Tibial nerve (tissue), 4 donors: Measurements from ENCODE around the gene PRMT3. TPM values are rescaled to one million over a fixed set of nuclear protein-coding genes. Genes with fewer than 3 reads are reported as not detected.
A peak's percentile ranks its signal among the peaks of the same experiment; 100 is the strongest.
"Not testable (repeated sequence)": the region's sequence is repeated elsewhere in the genome, so short reads cannot be mapped to it uniquely, and the experiment has no call there.

Experiments used
- DNase-seq, 2 donors: peaks; one replicate each; pipeline ENCODE4 v3.0.0-alpha.2; 2019; ENCODE audit warnings: low spot score in 2 of 2
- H3K27ac ChIP-seq, 4 donors: fragments of 200-600 bp; sonication (generic) in 3 of 4; one replicate each; pipeline ENCODE4 v1.5.1; 2017 to 2019; ENCODE audit warnings: mild to moderate bottlenecking in 1 of 4
- H3K27me3 ChIP-seq, 2 donors: fragments of 200-600 bp; sonication (generic) in 1 of 2; one replicate each; pipeline versions ENCODE4 v1.5.1 to v1.6.0; 2017 to 2019
- H3K36me3 ChIP-seq, 3 donors: fragments of 200-600 bp; sonication (generic); one replicate each; pipeline ENCODE4 v1.5.1; 2018 to 2019
- H3K4me1 ChIP-seq, 4 donors: fragments of 200-600 bp; sonication (generic) in 3 of 4; one replicate each; pipeline ENCODE4 v1.5.1; 2017 to 2019
- H3K4me3 ChIP-seq, 4 donors: fragments of 200-600 bp; sonication (generic) in 3 of 4; one replicate each; pipeline ENCODE4 v1.5.1; 2017 to 2019; ENCODE audit warnings: mild to moderate bottlenecking in 1 of 4, moderate library complexity in 1 of 4
- H3K9me3 ChIP-seq, 4 donors: fragments of 200-600 bp; sonication (generic) in 3 of 4; one replicate each; pipeline ENCODE4 v1.5.1; 2017 to 2019
- CTCF ChIP-seq, 5 experiments: fragments of 200-600 bp in 3 of 5; fragments of 450-650 bp in 2 of 5; sonication (generic) in 3 of 5; IDR thresholded peaks; one replicate each; pipeline ENCODE4 v1.5.1; 2016 to 2019; ENCODE audit warnings: antibody characterized with exemption in 5 of 5, mild to moderate bottlenecking in 3 of 5, moderate library complexity in 2 of 5
- EP300 ChIP-seq, 2 donors: sonication (generic); formaldehyde crosslinking; IDR thresholded peaks; one replicate each; pipeline ENCODE4 v1.6.1; 2017; ENCODE audit warnings: antibody characterized with exemption in 2 of 2, mild to moderate bottlenecking in 1 of 2
- POLR2A ChIP-seq, 2 donors: fragments of 450-650 bp; IDR thresholded peaks; one replicate each; pipeline ENCODE4 v1.6.1; 2017; ENCODE audit warnings: antibody characterized with exemption in 2 of 2, mild to moderate bottlenecking in 2 of 2, moderate library complexity in 2 of 2
- WGBS, 2 donors: methylation state at CpG; one replicate each; pipeline ENCODE4 v1.1.5; 2018; 5-methylcytosine and 5-hydroxymethylcytosine counted together
- total RNA-seq, 4 donors: library from RNA; depleted of rRNA; stranded (reverse); fragments of >200 nt; gene quantifications; one replicate each; pipeline ENCODE4 v1.1.0, GENCODE V29; 2016

Gene PRMT3
- total RNA-seq, 4 donors from 2014 or later, result 17.8 to 29.4 (median 22.1) TPM

GRCh38 chr11:20374741-20375300 is 12.7 kb upstream of the PRMT3 start:
- Histone ChIP-seq H3K4me1 (peaks cover 0 to 10% (median 4%) of the 10 kb centered on the region in 4 donors), H3K27ac (peak overlapping the region in 2 of 4 donors; percentile 78 to 87), H3K36me3 (peaks cover 0 to 60% (median 11%) of the 10 kb centered on the region in 3 donors), H3K9me3 (no peaks in the 10 kb centered on the region), H3K4me3 (no peak overlapping the region), H3K27me3 (no peaks in the 10 kb centered on the region)
- no peak for DNase-seq
- 66 to 70% methylated on average over 9 of the region's 9 CpGs for WGBS, 2 donors
- no peak for TF ChIP-seq CTCF (IDR thresholded peaks at IDR 0.05)
- TF ChIP-seq EP300 (IDR thresholded peaks at IDR 0.05), result peak in 1 of 2 donors; percentile 29

GRCh38 chr11:20376162-20376730 is 11.3 kb upstream of the PRMT3 start:
- Histone ChIP-seq H3K9me3 (no peaks in the 10 kb centered on the region), H3K27ac (peak overlapping the region in 2 of 4 donors; percentile 78 to 87), H3K4me1 (peaks cover 0 to 10% (median 4%) of the 10 kb centered on the region in 4 donors), H3K27me3 (no peaks in the 10 kb centered on the region), H3K4me3 (no peak overlapping the region), H3K36me3 (peaks cover 0 to 50% (median 11%) of the 10 kb centered on the region in 3 donors)
- no peak for DNase-seq
- 92 to 95% methylated on average over 3 of the region's 3 CpGs for WGBS, 2 donors
- TF ChIP-seq POLR2A (IDR thresholded peaks at IDR 0.05), result no peak
- no peak for TF ChIP-seq CTCF (IDR thresholded peaks at IDR 0.05)
- no peak for TF ChIP-seq EP300 (IDR thresholded peaks at IDR 0.05)

- not testable (repeated sequence) for DNase-seq, H3K27ac ChIP-seq, H3K27me3 ChIP-seq, H3K9me3 ChIP-seq, H3K4me3 ChIP-seq
- peaks cover 0 to 22% (median 2%) of the 10 kb centered on the region in 4 donors for H3K4me1 ChIP-seq
- H3K36me3 ChIP-seq, result peaks cover 0 to 38% (median 0%) of the 10 kb centered on the region in 3 donors
- WGBS, 2 donors, result 79 to 84% methylated on average over 15 of the region's 15 CpGs
These were observed 1.5 kb upstream of the PRMT3 start for GRCh38 chr11:20385996-20386395.

GRCh38 chr11:20388096-20389055 is 860 bp downstream of the PRMT3 start:
- 14 to 15% methylated on average over 20 to 25 of the region's 25 CpGs for WGBS, 2 donors
- Histone ChIP-seq H3K4me1 (peaks cover 0 to 22% (median 2%) of the 10 kb centered on the region in 4 donors), H3K27ac (peak overlapping the region; percentile 82 to 95 (median 92)), H3K4me3 (peak overlapping the region; percentile 80 to 96 (median 90)), H3K27me3 (no peaks in the 10 kb centered on the region), H3K36me3 (peaks cover 0 to 37% (median 0%) of the 10 kb centered on the region in 3 donors), H3K9me3 (no peaks in the 10 kb centered on the region)
- DNase-seq, result no peak
- TF ChIP-seq EP300 (IDR thresholded peaks at IDR 0.05) (no peak), POLR2A (IDR thresholded peaks at IDR 0.05) (no peak), CTCF (IDR thresholded peaks at IDR 0.05) (no peak)

GRCh38 chr11:20397281-20397680 is 9.8 kb downstream of the PRMT3 start:
- TF ChIP-seq POLR2A (IDR thresholded peaks at IDR 0.05) (no peak), CTCF (IDR thresholded peaks at IDR 0.05) (peak in 3 of 5 experiments; percentile 19 to 43 (median 30))
- no peak for DNase-seq
- Histone ChIP-seq H3K4me3 (no peak overlapping the region), H3K9me3 (no peaks in the 10 kb centered on the region), H3K27ac (no peak overlapping the region), H3K4me1 (no peaks in the 10 kb centered on the region), H3K27me3 (no peaks in the 10 kb centered on the region), H3K36me3 (peaks cover 0 to 59% (median 6%) of the 10 kb centered on the region in 3 donors)
- WGBS, 2 donors, result 77 to 79% methylated on average over 3 of the region's 3 CpGs
